Lower lobe of right lung (tissue), 2 donors: Measurements from ENCODE around the gene ARFGEF3. TPM values are rescaled to one million over a fixed set of nuclear protein-coding genes. Genes with fewer than 3 reads are reported as not detected.
"Not testable (repeated sequence)": the region's sequence is repeated elsewhere in the genome, so short reads cannot be mapped to it uniquely, and the experiment has no call there.

Source experiments
- ATAC-seq, 2 donors: fragments of 200-7000 bp; cut with Tn5 transposase; one replicate each; pipeline ENCODE4 v1.9.1; 2020 to 2022; ENCODE audit warnings: mild to moderate bottlenecking in 2 of 2, moderate library complexity in 2 of 2
- DNase-seq: peaks from one replicate; pipeline ENCODE4 v3.0.0-alpha.2; 2020
- H3K27ac ChIP-seq: fragments of 200-600 bp; one replicate; pipeline ENCODE4 v1.8.0; 2022
- H3K27me3 ChIP-seq: fragments of 200-600 bp; one replicate; pipeline ENCODE4 v1.8.0; 2022; ENCODE audit warnings: low read depth
- H3K36me3 ChIP-seq: fragments of 200-600 bp; one replicate; pipeline ENCODE4 v1.8.0; 2022; ENCODE audit warnings: mild to moderate bottlenecking
- H3K4me1 ChIP-seq: fragments of 200-600 bp; one replicate; pipeline ENCODE4 v1.8.0; 2022
- H3K4me3 ChIP-seq: fragments of 200-600 bp; one replicate; pipeline ENCODE4 v1.8.0; 2022; ENCODE audit warnings: mild to moderate bottlenecking
- H3K9me3 ChIP-seq: fragments of 200-600 bp; one replicate; pipeline ENCODE4 v1.8.0; 2022
- intact Hi-C: fragments of 100-400 bp; cut with DNase I; formaldehyde crosslinking; loops from one replicate; pipeline ENCODE4 v1.11.0; 2022
- total RNA-seq: library from RNA; stranded (reverse); fragmentation: NEBNext Ultra II Directional; extraction: Animal tissue kit (Norgen Biotek cat#: 25700); gene quantifications from one replicate; pipeline ENCODE4 v1.2.1, GENCODE V29; 2021
- TF ChIP-seq, protein P1 (sequence below): fragments of 200-600 bp; IDR thresholded peaks from one replicate; pipeline ENCODE4 v1.8.0; 2022; ENCODE audit warnings: antibody characterized with exemption, mild to moderate bottlenecking
- donor health status: DM: no; HTN: yes; CAD: no; lungs with severe emphysema.

The ARFGEF3 gene
- total RNA-seq, 1 donor from 2014 or later, result 33.8 TPM

DNA sequence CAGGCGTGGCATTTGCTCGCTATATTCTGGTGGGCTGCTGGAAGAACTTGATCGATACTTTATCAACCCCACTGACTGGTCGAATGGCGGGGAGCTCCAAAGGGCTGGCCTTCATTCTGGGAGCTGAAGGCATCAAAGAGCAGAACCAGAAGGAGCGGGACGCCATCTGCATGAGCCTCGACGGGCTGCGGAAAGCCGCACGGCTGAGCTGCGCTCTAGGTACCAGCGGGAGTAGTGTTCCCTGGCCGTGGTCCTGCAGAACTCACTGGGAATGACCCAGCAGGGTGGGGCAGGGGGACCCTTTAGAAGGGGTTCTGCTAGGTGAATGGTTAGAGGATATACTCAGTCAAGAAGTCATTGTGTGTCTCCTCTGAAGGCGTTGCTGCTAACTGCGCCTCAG is 125.0 kb downstream of the ARFGEF3 start:
- DNase-seq (no peak), ATAC-seq (peak; percentile 25 to 26)
- no peaks in the 10 kb centered on the region for H3K4me1 ChIP-seq
- H3K9me3 ChIP-seq, result no peaks in the 10 kb centered on the region
- H3K27ac ChIP-seq, result no peak overlapping the region
- intact Hi-C loops, result loop anchor here (10.0 kb wide), 1 partner anchor 172 kb away; no protein-coding TSS in a partner anchor
- TF ChIP-seq, protein P1, sequence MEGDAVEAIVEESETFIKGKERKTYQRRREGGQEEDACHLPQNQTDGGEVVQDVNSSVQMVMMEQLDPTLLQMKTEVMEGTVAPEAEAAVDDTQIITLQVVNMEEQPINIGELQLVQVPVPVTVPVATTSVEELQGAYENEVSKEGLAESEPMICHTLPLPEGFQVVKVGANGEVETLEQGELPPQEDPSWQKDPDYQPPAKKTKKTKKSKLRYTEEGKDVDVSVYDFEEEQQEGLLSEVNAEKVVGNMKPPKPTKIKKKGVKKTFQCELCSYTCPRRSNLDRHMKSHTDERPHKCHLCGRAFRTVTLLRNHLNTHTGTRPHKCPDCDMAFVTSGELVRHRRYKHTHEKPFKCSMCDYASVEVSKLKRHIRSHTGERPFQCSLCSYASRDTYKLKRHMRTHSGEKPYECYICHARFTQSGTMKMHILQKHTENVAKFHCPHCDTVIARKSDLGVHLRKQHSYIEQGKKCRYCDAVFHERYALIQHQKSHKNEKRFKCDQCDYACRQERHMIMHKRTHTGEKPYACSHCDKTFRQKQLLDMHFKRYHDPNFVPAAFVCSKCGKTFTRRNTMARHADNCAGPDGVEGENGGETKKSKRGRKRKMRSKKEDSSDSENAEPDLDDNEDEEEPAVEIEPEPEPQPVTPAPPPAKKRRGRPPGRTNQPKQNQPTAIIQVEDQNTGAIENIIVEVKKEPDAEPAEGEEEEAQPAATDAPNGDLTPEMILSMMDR, result no peak
- peaks cover 26% of the 10 kb centered on the region for H3K36me3 ChIP-seq
- no peak overlapping the region for H3K4me3 ChIP-seq
- H3K27me3 ChIP-seq, result no peaks in the 10 kb centered on the region

DNA sequence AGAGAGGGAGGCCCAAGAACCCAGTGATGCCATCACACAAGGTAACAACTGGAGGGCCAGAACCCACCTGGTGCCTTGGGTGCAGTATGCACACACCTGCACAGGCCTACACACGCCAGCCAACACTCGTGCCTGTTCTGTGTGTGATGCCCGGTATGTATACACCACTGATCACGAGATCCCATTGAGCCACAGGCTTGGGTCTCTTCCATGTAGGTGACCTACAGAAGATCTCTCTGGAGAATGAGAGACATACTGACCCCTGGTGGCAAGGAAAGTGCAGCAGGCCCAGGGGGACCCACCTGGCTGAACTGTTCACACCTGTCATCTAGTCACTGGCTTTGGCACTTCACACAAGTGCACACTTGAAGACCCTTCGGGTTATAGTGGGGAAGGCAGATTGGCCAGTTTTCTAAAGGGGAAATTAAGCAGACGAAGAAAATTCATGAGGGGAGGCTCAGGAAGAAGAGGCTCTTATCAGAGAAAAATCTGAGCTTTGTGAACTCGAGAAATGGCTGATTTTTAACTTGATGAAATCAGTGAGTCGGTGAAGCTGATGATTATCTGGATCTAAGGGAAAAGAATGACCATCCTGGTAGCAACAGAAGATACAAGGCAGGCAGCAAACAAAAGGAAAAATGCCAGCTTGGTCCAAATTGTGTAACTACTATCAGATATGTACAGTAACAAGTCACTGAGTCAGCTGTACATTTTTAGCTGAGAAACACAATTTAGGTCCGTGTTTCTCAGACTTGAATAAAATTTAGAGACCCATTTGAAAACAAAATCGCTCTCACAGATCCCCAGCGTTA is 125.6 kb downstream of the ARFGEF3 start:
- no peaks in the 10 kb centered on the region for H3K27me3 ChIP-seq
- TF ChIP-seq, protein P1, result peak; percentile 72
- no peaks in the 10 kb centered on the region for H3K4me1 ChIP-seq
- no peaks in the 10 kb centered on the region for H3K9me3 ChIP-seq
- ATAC-seq (peak; percentile 84 to 88), DNase-seq (peak; percentile 50)
- intact Hi-C loops, result loop anchor here (10.0 kb wide), 1 partner anchor 173 kb away; no protein-coding TSS in a partner anchor
- peaks cover 26% of the 10 kb centered on the region for H3K36me3 ChIP-seq
- H3K27ac ChIP-seq, result no peak overlapping the region
- no peak overlapping the region for H3K4me3 ChIP-seq

DNA sequence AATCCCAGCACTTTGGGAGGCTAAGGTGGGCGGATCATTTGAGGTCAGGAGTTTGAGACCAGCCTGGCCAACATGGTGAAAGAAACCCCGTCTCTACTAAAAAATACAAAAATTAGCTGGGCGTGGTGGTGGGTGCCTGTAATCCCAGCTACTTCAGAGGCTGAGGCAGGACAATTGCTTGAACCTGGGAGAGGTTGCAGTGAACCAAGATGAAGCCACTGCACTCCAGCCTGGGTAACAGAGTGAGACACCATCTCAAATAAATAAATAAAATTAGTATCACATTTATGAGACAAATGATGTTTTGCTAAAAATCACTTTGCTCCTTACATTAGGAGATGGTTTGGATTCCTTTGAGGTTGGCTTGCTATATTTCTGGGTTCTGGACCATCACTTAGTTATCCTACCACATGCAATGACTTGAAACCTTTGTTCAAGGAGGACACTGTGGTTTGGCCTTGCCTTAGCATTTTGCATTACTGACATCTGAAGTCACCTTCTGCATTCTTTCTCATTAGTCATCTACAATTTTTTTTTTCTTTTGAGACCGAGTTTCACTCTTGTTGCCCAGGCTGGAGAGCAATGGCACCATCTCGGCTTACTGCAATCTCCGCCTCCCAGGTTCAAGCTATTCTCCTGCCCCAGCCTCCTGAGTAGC is 126.8 kb downstream of the ARFGEF3 start:
- not testable (repeated sequence) for H3K9me3 ChIP-seq, ATAC-seq, H3K27ac ChIP-seq, H3K4me1 ChIP-seq, H3K4me3 ChIP-seq, DNase-seq, H3K27me3 ChIP-seq
- peaks cover 31% of the 10 kb centered on the region for H3K36me3 ChIP-seq
- intact Hi-C loops, result loop anchor here (10.0 kb wide), 1 partner anchor 174 kb away; no protein-coding TSS in a partner anchor

DNA sequence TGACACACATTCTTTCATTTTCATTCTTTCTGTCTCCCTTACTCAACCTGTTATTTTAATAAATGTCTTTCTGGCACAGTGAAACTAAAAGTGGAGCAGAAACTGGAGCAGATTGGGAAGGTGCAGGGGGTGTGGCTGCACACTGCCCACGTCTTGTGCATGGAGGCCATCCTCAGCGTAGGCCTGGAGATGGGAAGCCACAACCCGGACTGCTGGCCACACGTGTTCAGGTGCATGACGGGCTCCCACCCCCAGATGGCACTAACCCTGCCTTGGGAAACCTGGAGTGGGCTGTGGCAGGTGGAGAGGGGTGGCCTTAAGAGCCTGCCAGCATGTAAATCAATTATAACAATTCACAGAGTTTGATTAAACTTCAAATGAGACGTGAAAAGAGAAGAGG is 128.0 kb downstream of the ARFGEF3 start:
- Histone ChIP-seq H3K4me1 (no peaks in the 10 kb centered on the region), H3K27me3 (no peaks in the 10 kb centered on the region), H3K4me3 (no peak overlapping the region), H3K27ac (no peak overlapping the region), H3K36me3 (peaks cover 42% of the 10 kb centered on the region), H3K9me3 (no peaks in the 10 kb centered on the region)
- DNase-seq (no peak), ATAC-seq (peak in 1 of 2 donors; percentile 34)
- intact Hi-C loops, result loop anchor here (10.0 kb wide), 1 partner anchor 175 kb away; no protein-coding TSS in a partner anchor
- TF ChIP-seq, protein P1, result peak; percentile 14

DNA sequence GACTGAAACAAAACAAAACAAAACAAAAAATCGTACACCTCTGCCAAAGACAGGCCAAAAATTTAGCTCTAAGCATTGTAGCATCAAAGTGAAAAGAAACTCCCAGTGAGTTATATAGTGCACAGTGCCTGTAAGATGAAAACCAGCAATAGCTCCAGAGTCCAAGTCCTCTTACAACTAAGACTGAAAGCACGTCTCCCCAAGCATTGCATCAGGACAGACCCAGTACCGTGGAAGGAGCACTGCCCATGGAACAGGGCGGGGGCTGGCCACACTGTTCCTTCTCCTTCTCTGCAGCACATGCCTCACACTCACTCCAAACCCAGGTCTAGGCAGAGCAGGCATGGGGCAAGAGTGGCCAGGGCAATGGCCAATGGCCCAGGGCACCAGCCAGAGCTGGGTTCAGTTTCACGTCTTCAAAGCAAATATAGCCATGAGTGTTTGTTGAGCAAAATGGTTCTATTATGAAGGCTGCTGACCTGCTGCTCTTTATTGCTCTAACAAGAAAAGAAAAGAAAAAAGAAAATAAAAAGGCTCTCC is 128.8 kb downstream of the ARFGEF3 start:
- no peak overlapping the region for H3K4me3 ChIP-seq
- TF ChIP-seq, protein P1, result no peak
- ATAC-seq (no peak), DNase-seq (no peak)
- intact Hi-C loops, result no loop called here
- H3K27ac ChIP-seq, result no peak overlapping the region
- no peaks in the 10 kb centered on the region for H3K9me3 ChIP-seq
- no peaks in the 10 kb centered on the region for H3K4me1 ChIP-seq
- H3K36me3 ChIP-seq, result peaks cover 45% of the 10 kb centered on the region
- H3K27me3 ChIP-seq, result no peaks in the 10 kb centered on the region
